Measurements from ENCODE around the gene HIPK2. TPM values are rescaled to one million over a fixed set of nuclear protein-coding genes. Genes with fewer than 3 reads are reported as not detected.
A peak's percentile ranks its signal among the peaks of the same experiment; 100 is the strongest.
"Not testable (repeated sequence)": the region's sequence is repeated elsewhere in the genome, so short reads cannot be mapped to it uniquely, and the experiment has no call there.

Gene HIPK2
- total RNA-seq, 2 experiments from 2014 or later = 17.3 to 17.6 TPM

DNA sequence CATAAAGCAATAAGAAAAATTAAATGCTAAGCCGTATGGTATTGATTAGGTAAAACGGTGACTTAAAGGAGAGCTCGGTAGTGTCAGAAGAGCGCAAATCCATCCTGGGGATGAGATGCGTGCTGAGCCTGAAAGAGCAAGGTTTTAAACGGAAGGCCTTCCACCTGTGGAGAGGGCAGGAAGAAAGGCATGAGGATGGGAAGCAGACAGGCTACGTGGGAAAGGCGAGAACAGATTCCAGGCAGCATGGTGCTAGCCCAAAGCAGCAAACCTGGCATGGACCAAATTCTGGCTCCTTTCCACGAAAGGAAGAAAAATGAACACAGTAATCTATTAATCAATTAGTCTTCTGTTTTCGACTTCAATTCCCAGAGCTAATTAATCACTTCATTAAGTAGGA lies 103.5 kb downstream of the HIPK2 start:
- Mint-ChIP-seq H3K27me3 (no peaks in the 10 kb centered on the region), H3K36me3 (ENCODE audit: low read depth) (peaks cover 14% of the 10 kb centered on the region), H3K9me3 (no peaks in the 10 kb centered on the region), H3K4me3 (no peak overlapping the region), H3K27ac (no peak overlapping the region), H3K4me1 (ENCODE audit: low read depth) (peaks cover 49% of the 10 kb centered on the region)
- ATAC-seq (no peak), DNase-seq (no peak)
- CTCF ChIA-PET = interaction anchor here (0.9 to 2.8 kb wide), 2 partner anchors 29 to 56 kb away, joined by 3 to 22 read pairs; no protein-coding TSS in a partner anchor
- intact Hi-C loops (cut with micrococcal nuclease) = loop anchor here (5.0 kb wide), 1 partner anchor 103 kb away; the partner anchor contains the start of gene HIPK2
- TF ChIP-seq CTCF (IDR thresholded peaks at IDR 0.05) = no peak
- POLR2A ChIA-PET = interaction anchor here (1.4 to 3.7 kb wide), 3 partner anchors 8 to 63 kb away, joined by 3 to 28 read pairs (median 4); no protein-coding TSS in a partner anchor

DNA sequence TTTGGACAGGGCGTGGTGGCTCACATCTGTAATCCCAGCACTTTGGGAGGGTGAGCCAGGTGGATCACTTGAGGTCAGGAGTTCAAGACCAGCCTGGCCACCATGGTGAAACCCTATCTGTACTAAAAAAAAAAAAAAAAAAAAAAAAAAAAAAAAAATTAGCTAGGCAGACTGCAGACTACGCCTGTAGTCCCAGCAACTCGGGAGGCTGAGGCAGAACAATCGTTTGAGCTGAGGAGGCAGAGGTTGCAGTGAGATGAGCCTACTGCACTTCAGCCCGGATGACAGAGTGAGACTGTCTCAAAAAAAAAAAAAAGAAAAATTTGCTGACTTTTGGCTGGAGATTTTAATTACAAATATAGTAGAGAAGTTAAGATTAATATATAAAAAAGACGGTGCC lies 104.0 kb downstream of the HIPK2 start:
- Mint-ChIP-seq H3K9me3 (no peaks in the 10 kb centered on the region), H3K36me3 (ENCODE audit: low read depth) (peaks cover 14% of the 10 kb centered on the region), H3K4me1 (ENCODE audit: low read depth) (peaks cover 55% of the 10 kb centered on the region), H3K27me3 (no peaks in the 10 kb centered on the region), H3K4me3 (no peak overlapping the region), H3K27ac (peak overlapping the region; percentile 92)
- intact Hi-C loops (cut with micrococcal nuclease) = loop anchor here (5.0 kb wide), 1 partner anchor 104 kb away; the partner anchor contains the start of gene HIPK2
- TF ChIP-seq CTCF (IDR thresholded peaks at IDR 0.05) = no peak
- ChIA-PET CTCF (interaction anchor here (0.9 to 2.8 kb wide), 3 partner anchors 28 to 72 kb away, joined by 3 to 22 read pairs (median 3); no protein-coding TSS in a partner anchor), POLR2A (interaction anchor here (1.1 to 3.7 kb wide), 4 partner anchors 8 to 94 kb away, joined by 3 to 28 read pairs (median 4); no protein-coding TSS in a partner anchor)
- DNase-seq (no peak), ATAC-seq (no peak)

DNA sequence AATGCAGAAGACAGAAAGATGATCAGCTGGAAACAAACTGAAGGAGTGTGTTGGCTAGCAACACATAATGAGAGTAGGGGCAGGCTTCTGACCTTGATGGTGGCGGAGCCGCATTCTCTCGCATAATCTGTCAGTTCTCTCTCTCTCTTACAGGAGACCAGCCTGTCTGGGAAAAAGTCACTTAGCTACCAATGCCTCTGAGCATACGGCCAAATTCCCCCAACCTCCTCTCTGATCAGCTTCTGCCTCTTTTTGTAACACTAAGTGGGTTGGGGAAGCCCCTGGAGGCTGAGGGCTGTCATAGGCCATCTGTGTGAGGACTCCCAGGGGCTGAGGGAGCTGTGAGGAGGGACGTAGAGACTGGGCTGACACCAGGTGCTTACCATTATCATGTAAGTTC lies 104.6 kb downstream of the HIPK2 start:
- peaks cover 57% of the 10 kb centered on the region for H3K4me1 Mint-ChIP-seq (ENCODE audit: low read depth)
- H3K27me3 Mint-ChIP-seq = no peaks in the 10 kb centered on the region
- ATAC-seq (peak; percentile 92), DNase-seq (peak; percentile 81)
- no peak for TF ChIP-seq CTCF (IDR thresholded peaks at IDR 0.05)
- H3K36me3 Mint-ChIP-seq (ENCODE audit: low read depth) = peaks cover 14% of the 10 kb centered on the region
- intact Hi-C loops (cut with micrococcal nuclease) = loop anchor here (5.0 kb wide), 1 partner anchor 104 kb away; the partner anchor contains the start of gene HIPK2
- H3K9me3 Mint-ChIP-seq = no peaks in the 10 kb centered on the region
- ChIA-PET CTCF (interaction anchor here (0.9 to 2.8 kb wide), 4 partner anchors 14 to 71 kb away, joined by 3 to 22 read pairs (median 3); no protein-coding TSS in a partner anchor), POLR2A (interaction anchor here (0.8 to 3.7 kb wide), 5 partner anchors 9 to 105 kb away, joined by 3 to 28 read pairs (median 4); no protein-coding TSS in a partner anchor)
- peak overlapping the region; percentile 52 for H3K4me3 Mint-ChIP-seq
- peak overlapping the region; percentile 92 for H3K27ac Mint-ChIP-seq

GRCh38 chr7:139671967-139672366 lies 105.8 kb downstream of the HIPK2 start:
- H3K4me3 Mint-ChIP-seq = no peak overlapping the region
- H3K36me3 Mint-ChIP-seq (ENCODE audit: low read depth) = peaks cover 12% of the 10 kb centered on the region
- POLR2A ChIA-PET = interaction anchor here (3.7 kb wide), 1 partner anchor 10 kb away, joined by 28 read pairs; no protein-coding TSS in a partner anchor
- no peak overlapping the region for H3K27ac Mint-ChIP-seq
- intact Hi-C loops (cut with micrococcal nuclease) = loop anchor here (5.0 kb wide), 1 partner anchor 105 kb away; the partner anchor contains the start of gene HIPK2
- CTCF ChIA-PET = interaction anchor here (1.3 to 2.8 kb wide), 2 partner anchors 16 to 26 kb away, joined by 3 to 22 read pairs; no protein-coding TSS in a partner anchor
- ATAC-seq (no peak), DNase-seq (no peak)
- no peak for TF ChIP-seq CTCF (IDR thresholded peaks at IDR 0.05)
- H3K27me3 Mint-ChIP-seq = no peaks in the 10 kb centered on the region
- H3K9me3 Mint-ChIP-seq = no peaks in the 10 kb centered on the region
- peaks cover 55% of the 10 kb centered on the region for H3K4me1 Mint-ChIP-seq (ENCODE audit: low read depth)

GRCh38 chr7:139670662-139671061 lies 107.1 kb downstream of the HIPK2 start:
- not testable (repeated sequence) for H3K27ac Mint-ChIP-seq, H3K9me3 Mint-ChIP-seq, DNase-seq, H3K4me3 Mint-ChIP-seq, ATAC-seq, H3K27me3 Mint-ChIP-seq
- intact Hi-C loops (cut with micrococcal nuclease) = loop anchor here (5.0 kb wide), 1 partner anchor 107 kb away; the partner anchor contains the start of gene HIPK2
- ChIA-PET POLR2A (interaction anchor here (0.6 kb wide), 1 partner anchor 760 kb away, joined by 3 read pairs; no protein-coding TSS in a partner anchor), CTCF (interaction anchor here (1.2 to 4.3 kb wide), 2 partner anchors 10 to 24 kb away, joined by 3 to 32 read pairs; no protein-coding TSS in a partner anchor)
- Mint-ChIP-seq H3K4me1 (ENCODE audit: low read depth) (peaks cover 46% of the 10 kb centered on the region), H3K36me3 (ENCODE audit: low read depth) (peaks cover 12% of the 10 kb centered on the region)

All from activated CD8-positive, alpha-beta T cell treated with anti-CD3 and anti-CD28 coated beads for 36 hours (primary cell).